ENCODE data around the gene TJP3.
"Not testable (repeated sequence)": the region's sequence is repeated elsewhere in the genome, so short reads cannot be mapped to it uniquely, and the experiment has no call there.

The TJP3 gene

GRCh38 chr19:3740431-3740830 is 32.2 kb downstream of the TJP3 start:
- no peak for DNase-seq

- DNase-seq: no peak
Observed at GRCh38 chr19:3743486-3743885, 35.3 kb downstream of the TJP3 start.

DNA sequence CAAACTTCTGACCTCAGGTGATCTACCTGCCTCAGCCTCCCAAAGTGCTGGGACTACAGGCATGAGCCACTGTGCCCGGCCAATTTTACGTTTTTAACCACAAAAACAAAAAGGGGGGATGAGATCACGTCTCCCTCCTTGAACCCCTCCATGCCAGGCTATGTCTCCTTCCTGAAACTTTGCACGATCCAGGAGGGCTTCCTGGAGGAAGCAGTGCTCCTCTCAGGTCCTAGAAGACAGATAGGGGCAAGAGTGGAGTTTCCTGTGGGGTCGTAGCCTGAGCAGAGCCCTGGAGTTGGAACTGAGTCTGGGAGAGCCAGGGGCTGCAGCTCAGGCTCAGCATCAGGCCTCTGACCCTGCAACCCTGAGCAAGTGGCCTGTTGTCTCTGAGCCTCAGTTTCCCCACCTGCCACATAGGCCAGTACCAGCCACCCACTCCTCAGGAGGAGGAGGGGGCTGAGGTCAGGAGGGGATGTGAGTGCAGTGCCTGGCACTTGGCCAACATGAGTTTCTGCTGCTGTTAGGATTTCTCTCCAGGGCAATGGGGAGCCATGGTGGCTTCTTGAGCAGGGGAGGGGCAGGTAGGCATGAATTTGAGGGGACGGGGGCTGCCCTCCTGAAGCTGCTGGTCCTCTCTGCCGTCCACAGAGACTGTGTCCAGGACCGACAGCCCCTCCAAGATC is 37.3 kb downstream of the TJP3 start:
- no peak for DNase-seq

DNA sequence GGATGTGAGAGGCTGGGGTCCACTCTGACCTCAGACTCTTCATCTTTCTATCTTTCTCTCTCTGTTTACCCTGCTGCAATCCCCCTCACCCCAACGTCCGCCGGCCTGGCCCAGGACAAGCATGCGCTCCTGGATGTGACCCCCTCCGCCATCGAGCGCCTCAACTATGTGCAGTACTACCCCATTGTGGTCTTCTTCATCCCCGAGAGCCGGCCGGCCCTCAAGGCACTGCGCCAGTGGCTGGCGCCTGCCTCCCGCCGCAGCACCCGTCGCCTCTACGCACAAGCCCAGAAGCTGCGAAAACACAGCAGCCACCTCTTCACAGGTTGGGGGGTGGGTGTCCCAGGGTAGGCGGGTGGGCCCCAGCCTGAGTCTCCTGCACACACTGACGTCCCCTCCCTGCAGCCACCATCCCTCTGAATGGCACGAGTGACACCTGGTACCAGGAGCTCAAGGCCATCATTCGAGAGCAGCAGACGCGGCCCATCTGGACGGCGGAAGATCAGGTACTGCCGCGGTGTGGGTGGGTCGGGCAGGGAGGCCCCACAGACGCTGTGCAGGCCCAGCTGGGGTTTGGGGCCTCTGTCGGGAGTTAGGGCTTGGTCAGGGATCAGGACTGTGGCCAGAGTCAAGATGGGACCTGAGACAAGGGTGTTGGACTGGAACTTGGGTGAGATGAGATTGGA is 38.3 kb downstream of the TJP3 start:
- DNase-seq: no peak

DNA sequence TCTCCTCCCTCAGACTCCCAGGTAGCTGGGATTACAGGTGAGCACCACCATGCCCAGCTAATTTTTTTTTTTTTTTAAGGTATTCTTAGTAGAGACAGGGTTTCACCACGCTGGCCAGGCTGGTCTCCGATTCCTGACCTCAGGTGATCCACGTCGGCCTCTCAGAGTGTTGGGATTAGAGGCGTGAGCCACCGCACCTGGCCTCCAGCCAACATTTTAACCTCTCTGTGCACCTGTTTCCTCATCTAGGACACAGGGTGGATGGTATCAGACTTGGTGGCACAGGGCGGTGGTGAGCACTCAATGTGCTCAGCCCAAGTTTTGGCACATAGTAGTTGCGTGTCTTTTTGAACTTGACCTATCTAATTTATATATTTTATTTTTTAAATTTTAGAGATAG is 40.8 kb downstream of the TJP3 start:
- no peak for DNase-seq

GRCh38 chr19:3750211-3750610 is 42.0 kb downstream of the TJP3 start:
- DNase-seq: no peak

DNA sequence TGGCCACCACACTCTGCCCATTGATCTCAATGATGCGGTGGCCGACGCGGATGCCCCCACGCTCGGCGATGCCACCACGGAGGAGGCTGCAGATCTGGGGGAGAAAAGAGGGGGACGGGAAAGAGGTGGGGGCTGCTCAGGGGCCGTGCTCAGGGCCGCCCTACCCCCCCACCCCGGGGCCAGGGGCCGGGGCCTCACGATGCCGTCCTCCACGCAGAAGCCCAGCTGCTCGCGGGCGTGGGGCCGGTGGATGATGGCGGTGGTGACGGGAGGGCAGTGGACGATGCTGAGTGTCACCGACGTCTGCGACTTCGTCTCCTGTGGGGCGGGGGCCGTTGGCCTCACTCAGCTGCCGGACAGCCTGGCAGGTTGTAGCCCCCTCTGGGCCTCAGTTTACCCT is 43.1 kb downstream of the TJP3 start:
- no peak for DNase-seq

- DNase-seq: no peak
Observed at GRCh38 chr19:3752492-3752891, 44.3 kb downstream of the TJP3 start.

GRCh38 chr19:3753631-3754410 is 45.6 kb downstream of the TJP3 start:
- DNase-seq: no peak

DNA sequence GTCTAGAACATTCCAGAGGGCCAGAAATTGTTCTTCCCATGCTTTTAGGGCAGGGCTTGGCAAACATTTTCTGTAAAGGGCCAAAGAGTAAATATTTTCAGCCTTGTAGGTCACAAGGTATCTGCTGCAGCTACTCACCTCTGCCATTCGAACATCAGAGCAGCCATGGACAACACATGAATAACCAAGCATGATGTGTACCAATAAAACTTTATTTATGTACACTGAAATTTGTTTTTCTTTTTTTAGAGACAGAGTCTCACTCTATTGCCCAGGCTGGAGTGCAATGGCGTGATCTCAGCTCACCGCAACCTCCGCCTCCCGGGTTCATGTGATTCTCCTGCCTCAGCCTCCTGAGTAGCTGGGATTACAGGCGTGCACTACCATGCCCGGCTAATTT is 49.5 kb downstream of the TJP3 start:
- not testable (repeated sequence) for DNase-seq

- DNase-seq: not testable (repeated sequence)
Observed at GRCh38 chr19:3758297-3758696, 50.1 kb downstream of the TJP3 start.

DNA sequence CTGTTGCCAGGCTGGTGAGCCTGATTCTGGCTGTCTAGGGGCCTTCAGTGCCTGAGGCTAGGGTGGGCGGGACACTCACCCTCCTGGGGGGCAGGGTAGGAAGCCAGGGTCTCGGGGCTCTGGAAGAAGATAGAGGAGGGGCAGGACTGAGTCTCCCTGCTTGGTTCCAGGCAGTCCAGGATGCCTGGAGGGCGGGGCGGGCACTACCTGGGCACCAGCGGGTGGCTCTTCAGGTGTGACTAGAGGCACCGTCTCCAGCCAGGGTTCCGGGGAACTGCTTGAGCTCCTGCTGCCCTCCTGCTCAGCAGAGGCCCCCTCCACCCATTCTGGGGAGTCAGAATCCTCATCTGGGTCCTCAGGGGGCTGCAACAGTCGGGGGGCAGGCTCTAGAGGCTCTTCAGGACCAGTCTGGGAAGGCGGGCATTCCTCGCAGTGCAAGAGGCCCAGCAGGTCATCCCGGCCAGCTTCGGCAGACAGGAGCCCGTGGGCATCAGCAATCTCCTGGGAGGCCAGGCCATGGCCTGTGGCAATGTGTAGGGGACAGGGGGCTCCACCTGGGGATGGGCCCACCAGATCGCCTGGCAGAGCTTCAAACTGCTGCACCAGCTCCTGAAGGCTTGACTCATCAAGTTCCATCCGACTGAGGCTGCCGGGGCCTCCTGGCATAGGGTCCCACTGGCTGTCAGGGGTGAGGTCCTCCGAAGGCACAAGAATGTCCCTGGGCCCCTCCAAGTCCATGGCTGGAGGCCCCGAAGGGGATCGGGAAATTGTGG is 51.5 kb downstream of the TJP3 start:
- peak in 1 of 56 donors; percentile 7 for DNase-seq

DNA sequence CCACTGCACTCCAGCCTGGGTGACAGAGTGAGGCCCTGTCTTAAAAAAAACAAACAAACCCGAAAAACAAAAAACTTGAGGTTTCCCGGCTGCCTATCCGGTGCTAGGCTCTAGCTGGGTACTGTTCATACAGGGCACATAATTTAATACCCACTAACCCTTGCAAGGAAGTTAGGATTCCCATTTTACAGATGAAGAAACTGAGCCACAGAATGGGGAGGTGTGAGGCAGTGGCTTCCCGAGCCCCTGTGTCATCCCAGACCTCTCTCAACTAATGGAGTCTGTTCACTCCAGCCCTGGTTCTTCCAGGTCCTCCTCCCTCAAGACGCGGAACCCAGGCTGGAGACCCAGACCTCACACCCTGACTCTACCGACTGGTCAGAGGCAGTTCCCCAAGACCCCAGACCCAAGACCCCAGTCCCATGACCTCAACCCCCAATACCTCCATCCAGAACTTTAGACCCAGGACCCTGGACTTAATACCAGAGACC is 52.7 kb downstream of the TJP3 start:
- DNase-seq: peak in 1 of 56 donors; percentile 36

DNA sequence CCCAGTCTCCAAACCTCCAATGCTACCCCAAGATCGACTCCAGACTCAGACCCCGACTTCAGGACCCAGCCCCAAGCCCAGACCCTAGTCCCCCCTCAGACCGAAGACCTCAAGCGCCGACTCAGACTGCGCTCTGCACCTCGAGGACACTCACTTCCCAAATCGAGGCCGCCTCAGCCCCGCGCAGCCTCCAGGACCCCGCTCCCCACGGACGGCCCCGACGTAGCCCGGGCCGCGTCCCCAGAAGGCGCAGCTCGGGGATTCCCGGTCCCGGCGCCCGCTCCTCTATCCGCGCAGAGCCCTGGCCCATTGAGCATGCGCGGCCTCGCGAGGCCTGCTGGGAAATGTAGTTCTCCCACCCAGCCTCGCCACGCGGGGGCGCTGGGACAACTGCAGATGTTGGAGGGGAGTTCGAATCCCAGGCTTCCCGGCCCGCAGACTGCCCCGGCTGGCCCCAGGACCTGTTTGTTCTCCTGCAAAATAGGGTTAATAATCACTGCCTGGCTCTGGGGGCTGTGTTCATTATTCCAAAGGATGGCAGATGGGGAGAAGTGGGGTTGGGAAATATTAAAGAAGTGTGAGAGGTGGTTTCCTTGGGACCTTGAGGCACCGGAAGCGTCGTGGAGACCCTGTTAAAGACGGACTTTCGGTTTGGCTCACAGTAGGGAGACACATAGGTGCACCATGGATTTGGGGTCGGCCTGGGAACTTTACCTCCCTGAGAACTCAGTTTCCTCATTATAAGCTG is 53.4 kb downstream of the TJP3 start, which contains the start of gene APBA3:
APBA3 (minus strand) TSS at position 311 of the 748 bp plus-strand sequence. CDS start 1,428 bp downstream, outside the sequence.
- DNase-seq: peak in 54 of 56 donors; percentile 55 to 94 (median 81)

- no peak for DNase-seq
Observed at GRCh38 chr19:3762130-3762473, 53.9 kb downstream of the TJP3 start.

GRCh38 chr19:3762501-3763459 is 54.6 kb downstream of the TJP3 start, which contains the start of gene MRPL54:
Gene MRPL54 (plus strand): TSS chr19:3762682. CDS start chr19:3762701, 19 bp downstream.
- DNase-seq: peak; percentile 90 to 100 (median 99)

GRCh38 chr19:3765121-3765520 is 56.9 kb downstream of the TJP3 start:
- no peak for DNase-seq

DNA sequence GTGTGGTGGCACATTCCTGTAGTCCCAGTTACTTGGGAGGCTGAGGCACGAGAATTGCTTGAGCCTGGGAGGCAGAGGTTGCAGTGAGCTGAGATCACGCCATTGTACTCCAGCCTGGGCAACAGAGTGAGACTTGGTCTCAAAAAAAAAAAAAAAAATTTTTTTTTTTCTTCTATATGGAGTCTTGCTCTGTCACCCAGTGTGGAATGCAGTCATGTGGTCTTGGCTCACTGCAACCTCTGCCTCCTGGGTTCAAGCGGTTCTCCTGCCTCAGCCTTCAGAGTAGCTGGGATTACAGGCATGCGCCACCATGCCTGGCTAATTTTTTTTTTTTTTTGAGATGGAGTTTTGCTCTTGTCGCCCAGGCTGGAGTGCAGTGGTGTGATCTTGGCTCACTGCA is 57.6 kb downstream of the TJP3 start:
- not testable (repeated sequence) for DNase-seq

DNA sequence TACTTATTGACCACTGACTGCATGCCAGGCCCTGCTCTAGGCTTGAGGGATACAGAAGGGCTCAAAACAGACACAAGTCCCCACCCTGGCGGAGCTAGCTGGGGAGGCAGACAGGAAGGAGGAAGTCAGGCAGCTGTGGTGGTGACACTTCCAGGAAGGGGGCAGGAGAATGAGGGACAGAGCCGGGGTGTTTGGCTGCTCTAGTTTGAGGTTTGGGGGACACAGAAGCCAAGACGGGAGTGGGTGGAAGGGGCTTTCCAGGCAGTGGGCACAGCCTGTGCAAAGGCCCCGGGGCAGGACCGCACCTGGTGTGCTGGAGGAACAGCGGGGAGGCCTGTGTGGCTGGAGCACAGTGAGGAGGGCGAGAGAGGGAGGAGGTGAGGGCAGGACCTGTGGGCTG is 58.3 kb downstream of the TJP3 start:
- DNase-seq: no peak

Data from nucleus accumbens (tissue), 56 donors.